HG02885 (cell line): ENCODE measurements around the gene DENR.

Source experiments
- ATAC-seq: cut with Tn5 transposase; IDR thresholded peaks from one replicate; pipeline ENCODE4 v1.9.1; 2021; ENCODE audit warnings: mild to moderate bottlenecking; ENCODE audit not compliant: unreplicated experiment, poor library complexity

DENR gene

DNA sequence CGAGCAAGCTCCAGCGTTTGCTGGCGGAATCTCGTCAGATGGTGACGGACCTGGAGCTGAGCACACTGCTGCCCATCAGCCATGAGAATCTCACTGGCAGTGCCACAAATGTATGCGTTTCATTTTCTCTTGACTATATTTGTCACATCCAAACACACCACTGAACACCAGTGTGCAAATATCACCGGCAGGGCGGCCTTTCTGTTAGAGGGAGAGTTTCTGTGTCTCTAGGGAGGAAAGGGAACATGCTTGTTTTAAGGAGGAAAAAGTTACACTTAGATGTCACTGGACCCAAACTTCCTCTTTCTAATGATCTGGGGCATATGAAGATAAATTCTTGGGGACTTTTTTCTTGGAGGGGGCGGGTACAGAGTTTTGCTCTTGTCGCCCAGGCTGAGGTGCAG is 60.7 kb downstream of the DENR start:
- no peak for ATAC-seq

DNA sequence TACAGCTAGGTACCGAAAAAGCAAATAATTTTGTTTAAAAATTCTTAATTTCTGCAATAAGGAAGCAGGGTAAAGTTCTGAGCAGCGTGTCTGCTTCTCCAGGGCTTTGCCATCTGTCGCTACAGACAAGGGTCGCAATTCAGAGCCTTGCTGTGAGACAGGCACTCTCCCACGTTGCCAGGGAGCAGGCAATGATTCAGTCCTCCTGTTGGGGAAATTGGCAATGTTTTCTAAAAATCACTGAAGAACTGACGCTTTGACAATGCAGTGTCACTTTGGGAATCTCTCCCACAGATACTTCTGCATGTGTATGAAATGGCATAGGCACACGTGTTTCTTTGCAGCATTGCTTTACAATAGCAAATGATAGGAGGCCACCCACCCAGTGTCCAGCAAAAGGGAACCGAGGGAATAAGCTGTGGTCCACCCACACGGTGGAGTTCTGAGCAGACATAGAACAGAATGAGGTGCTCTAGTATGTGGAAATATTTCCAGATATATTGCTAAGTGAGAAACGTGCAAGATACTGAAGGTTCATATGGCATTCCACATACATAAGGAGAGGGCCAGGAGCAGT is 66.7 kb downstream of the DENR start:
- no peak for ATAC-seq

DNA sequence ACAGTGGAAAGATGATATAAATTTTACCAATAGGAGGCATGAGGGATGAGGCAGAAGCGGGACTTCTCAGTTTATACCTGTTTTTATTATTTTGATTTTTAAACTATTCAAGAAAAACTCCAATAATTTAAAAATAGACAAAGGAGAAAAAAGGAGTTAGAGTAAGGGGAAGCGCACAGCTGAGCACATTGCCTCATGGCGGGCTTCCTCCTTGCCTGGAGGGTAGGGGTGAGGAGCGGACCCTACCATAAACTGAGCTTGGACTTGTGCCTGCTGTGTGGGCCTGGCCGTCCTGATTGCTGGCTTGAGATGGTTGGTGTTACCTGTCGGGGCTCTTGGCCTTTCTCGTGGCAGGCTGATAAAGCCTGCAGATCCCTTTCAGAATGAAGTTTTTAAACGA is 67.5 kb downstream of the DENR start:
- ATAC-seq, result no peak
